ENCODE data around the gene UBQLN2. TPM values are rescaled to one million over a fixed set of nuclear protein-coding genes. Genes with fewer than 3 reads are reported as not detected.

UBQLN2 gene
- total RNA-seq, 2 experiments from 2014 or later = 48.7 to 49.1 TPM

- H3K36me3 Mint-ChIP-seq (ENCODE audit: low read depth) = peaks cover 47% of the 10 kb centered on the region
- Histone ChIP-seq H3K4me1 (ENCODE audit: insufficient read depth, low read length) (no peaks in the 10 kb centered on the region), H3K27ac (ENCODE audit: low read depth in 1 of 2, low read length in 2 of 2) (no peak overlapping the region), H3K27me3 (ENCODE audit: control insufficient read depth in 1 of 2, insufficient read depth in 2 of 2, low read length in 2 of 2) (no peaks in the 10 kb centered on the region), H3K9me3 (ENCODE audit: control insufficient read depth in 1 of 2, insufficient read depth in 1 of 2, low read length in 2 of 2) (peaks cover 6 to 24% of the 10 kb centered on the region in 2 experiments), H3K36me3 (ENCODE audit: insufficient read depth, low read length) (peaks cover 3% of the 10 kb centered on the region), H3K4me3 (ENCODE audit: low read length) (no peak overlapping the region)
- DNase-seq (no peak), ATAC-seq (ENCODE audit: poor library complexity) (no peak)
- no peaks in the 10 kb centered on the region for H3K9me3 Mint-ChIP-seq
- H3K4me3 Mint-ChIP-seq = no peak overlapping the region
- CTCF ChIA-PET = no interaction called here
- H3K27ac Mint-ChIP-seq = no peak overlapping the region
- no peak for TF ChIP-seq CTCF (IDR thresholded peaks at IDR 0.05)
- H3K27me3 Mint-ChIP-seq = no peaks in the 10 kb centered on the region
- H3K4me1 Mint-ChIP-seq (ENCODE audit: low read depth) = no peaks in the 10 kb centered on the region
- POLR2A ChIA-PET = no interaction called here
- intact Hi-C loops (cut with DNase I, micrococcal nuclease) = no loop called here
Observed at GRCh38 chrX:56600987-56601386, 37.6 kb downstream of the UBQLN2 start.

- Mint-ChIP-seq H3K36me3 (ENCODE audit: low read depth) (no peaks in the 10 kb centered on the region), H3K27me3 (no peaks in the 10 kb centered on the region), H3K27ac (no peak overlapping the region), H3K9me3 (no peaks in the 10 kb centered on the region), H3K4me1 (ENCODE audit: low read depth) (no peaks in the 10 kb centered on the region), H3K4me3 (no peak overlapping the region)
- DNase-seq (no peak), ATAC-seq (ENCODE audit: poor library complexity) (no peak)
- TF ChIP-seq CTCF (IDR thresholded peaks at IDR 0.05) = no peak
- POLR2A ChIA-PET = no interaction called here
- H3K36me3 ChIP-seq (ENCODE audit: insufficient read depth, low read length) = no peaks in the 10 kb centered on the region
- intact Hi-C loops (cut with DNase I, micrococcal nuclease) = loop anchor here in 1 of 2 experiments (10.0 kb wide), 1 partner anchor 90 kb away; no protein-coding TSS in a partner anchor
- no peaks in the 10 kb centered on the region for H3K4me1 ChIP-seq (ENCODE audit: insufficient read depth, low read length)
- CTCF ChIA-PET = no interaction called here
- H3K4me3 ChIP-seq (ENCODE audit: low read length) = no peak overlapping the region
- H3K27ac ChIP-seq (ENCODE audit: low read depth in 1 of 2, low read length in 2 of 2) = no peak overlapping the region
- peaks cover 0 to 4% of the 10 kb centered on the region in 2 experiments for H3K9me3 ChIP-seq (ENCODE audit: control insufficient read depth in 1 of 2, insufficient read depth in 1 of 2, low read length in 2 of 2)
- no peaks in the 10 kb centered on the region for H3K27me3 ChIP-seq (ENCODE audit: control insufficient read depth in 1 of 2, insufficient read depth in 2 of 2, low read length in 2 of 2)
Observed at GRCh38 chrX:56615282-56615681, 51.9 kb downstream of the UBQLN2 start.

Other genes with a start within 250 kb of the UBQLN2 start
- gene NBDY, start 165.6 kb downstream of the UBQLN2 start, total RNA-seq = 10 to 100 TPM; 25.0 to 28.3 TPM